DND-41 (cell line): ENCODE data around the gene KAZALD1.

Experiments used
- ATAC-seq: fragments of 200-7000 bp; cut with Tn5 transposase; 3 replicates; pipeline ENCODE4 v1.9.1; 2021; ENCODE audit warnings: low read depth; ENCODE audit not compliant: insufficient read depth
- DNase-seq: peaks from one replicate; pipeline ENCODE4 v3.0.0-alpha.2; 2020
- H2AFZ ChIP-seq: 2 replicates; pipeline ENCODE4 v1.6.0; 2012; ENCODE audit warnings: low read depth, low read length
- H3K27ac ChIP-seq: 2 replicates; pipeline ENCODE4 v1.5.1; 2012; ENCODE audit warnings: low read length, inconsistent platforms
- H3K27me3 ChIP-seq: fragments of 200-600 bp; sonication (generic); 2 replicates; pipeline ENCODE4 v1.6.0; 2012; ENCODE audit warnings: low read length, mild to moderate bottlenecking, inconsistent platforms; ENCODE audit not compliant: insufficient read depth, poor library complexity
- H3K36me3 ChIP-seq: 2 replicates; pipeline ENCODE4 v1.5.1; 2012; ENCODE audit warnings: low read length, inconsistent platforms; ENCODE audit not compliant: insufficient read depth
- H3K4me1 ChIP-seq: 2 replicates; pipeline ENCODE4 v1.5.1; 2012; ENCODE audit warnings: mild to moderate bottlenecking, low read length; ENCODE audit not compliant: insufficient read depth
- H3K4me2 ChIP-seq: 2 replicates; pipeline ENCODE4 v1.6.0; 2012; ENCODE audit warnings: mild to moderate bottlenecking, moderate library complexity, low read length, inconsistent platforms; ENCODE audit not compliant: insufficient read depth
- H3K4me3 ChIP-seq, 2 experiments: fragments of 200-600 bp in 1 of 2; shearing (Covaris generic) in 1 of 2; 2 replicates each; pipeline ENCODE4 v1.5.1; 2012 to 2016; ENCODE audit warnings: inconsistent platforms in 2 of 2, low read length in 2 of 2, mild to moderate bottlenecking in 2 of 2, low read depth in 1 of 2, moderate library complexity in 1 of 2
- H3K79me2 ChIP-seq: 2 replicates; pipeline ENCODE4 v1.6.0; 2012; ENCODE audit warnings: low read length, inconsistent platforms; ENCODE audit not compliant: insufficient read depth
- H3K9ac ChIP-seq: 2 replicates; pipeline ENCODE4 v1.6.0; 2012; ENCODE audit warnings: low read depth, mild to moderate bottlenecking, inconsistent platforms, low read length, moderate library complexity
- H3K9me3 ChIP-seq: 2 replicates; pipeline ENCODE4 v1.5.1; 2012; ENCODE audit warnings: low read length, moderate library complexity, mild to moderate bottlenecking, inconsistent platforms; ENCODE audit not compliant: insufficient read depth, severe bottlenecking
- H4K20me1 ChIP-seq: 2 replicates; pipeline ENCODE4 v1.6.0; 2012; ENCODE audit warnings: low read length; ENCODE audit not compliant: insufficient read depth
- EZH2 ChIP-seq: IDR thresholded peaks from 3 replicates; pipeline ENCODE4 v1.6.1; 2012; ENCODE audit warnings: borderline replicate concordance, low read depth, mild to moderate bottlenecking, moderate library complexity, low read length, inconsistent platforms; ENCODE audit not compliant: severe bottlenecking
- TF ChIP-seq, protein P1 (sequence below): IDR thresholded peaks from 2 replicates; pipeline ENCODE4 v1.5.1; 2012; ENCODE audit warnings: borderline replicate concordance, low read length, moderate library complexity, mild to moderate bottlenecking; ENCODE audit not compliant: poor library complexity, severe bottlenecking; ENCODE audit errors: extremely low read depth

KAZALD1 gene

DNA sequence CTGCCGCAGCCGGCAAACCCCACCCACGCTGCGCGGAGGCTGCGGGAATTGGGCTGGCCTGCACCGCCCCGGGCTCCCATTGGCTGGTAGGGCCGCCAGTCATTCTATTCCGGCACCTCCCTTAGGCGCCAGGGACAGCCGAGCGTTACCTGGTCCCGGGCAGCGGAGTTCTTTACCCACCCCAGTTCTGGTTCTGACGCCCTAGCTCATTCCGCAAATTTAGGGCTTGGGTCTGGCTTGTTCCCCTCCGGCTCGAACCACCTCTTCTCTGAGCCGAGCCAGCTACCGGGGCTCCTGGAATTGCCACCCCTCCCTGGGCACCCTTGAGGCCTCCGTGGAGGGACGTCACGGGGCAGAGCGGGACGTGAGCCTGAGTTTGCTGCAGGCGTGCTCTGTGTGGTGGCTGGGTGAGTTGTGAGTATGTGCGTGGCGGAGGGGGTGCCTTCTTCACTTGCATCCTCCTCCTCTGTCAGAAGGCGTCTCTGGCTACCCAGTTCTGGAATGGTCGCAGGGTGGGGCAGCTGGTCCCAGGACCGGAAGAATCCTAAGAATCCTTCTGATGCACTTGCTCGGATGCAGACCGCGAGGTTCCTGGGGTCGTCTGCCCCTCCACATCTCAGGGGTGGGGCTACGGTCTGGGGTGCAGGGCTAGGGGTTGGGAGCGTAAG is 30.5 kb upstream of the KAZALD1 start, which contains the start of the genes PDZD7 and SFXN3:
Gene PDZD7, minus strand, starts transcription at position 2 of the 668 bp plus-strand sequence. CDS start 910 bp downstream, outside the sequence.
Gene SFXN3, plus strand, starts transcription at position 107 of the 668 bp plus-strand sequence. CDS start 3,461 bp downstream, outside the sequence.
- no peak for TF ChIP-seq EZH2
- TF ChIP-seq, protein P1, sequence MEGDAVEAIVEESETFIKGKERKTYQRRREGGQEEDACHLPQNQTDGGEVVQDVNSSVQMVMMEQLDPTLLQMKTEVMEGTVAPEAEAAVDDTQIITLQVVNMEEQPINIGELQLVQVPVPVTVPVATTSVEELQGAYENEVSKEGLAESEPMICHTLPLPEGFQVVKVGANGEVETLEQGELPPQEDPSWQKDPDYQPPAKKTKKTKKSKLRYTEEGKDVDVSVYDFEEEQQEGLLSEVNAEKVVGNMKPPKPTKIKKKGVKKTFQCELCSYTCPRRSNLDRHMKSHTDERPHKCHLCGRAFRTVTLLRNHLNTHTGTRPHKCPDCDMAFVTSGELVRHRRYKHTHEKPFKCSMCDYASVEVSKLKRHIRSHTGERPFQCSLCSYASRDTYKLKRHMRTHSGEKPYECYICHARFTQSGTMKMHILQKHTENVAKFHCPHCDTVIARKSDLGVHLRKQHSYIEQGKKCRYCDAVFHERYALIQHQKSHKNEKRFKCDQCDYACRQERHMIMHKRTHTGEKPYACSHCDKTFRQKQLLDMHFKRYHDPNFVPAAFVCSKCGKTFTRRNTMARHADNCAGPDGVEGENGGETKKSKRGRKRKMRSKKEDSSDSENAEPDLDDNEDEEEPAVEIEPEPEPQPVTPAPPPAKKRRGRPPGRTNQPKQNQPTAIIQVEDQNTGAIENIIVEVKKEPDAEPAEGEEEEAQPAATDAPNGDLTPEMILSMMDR, result no peak
- DNase-seq (peak; percentile 92), ATAC-seq (peak; percentile 95)
- no peaks in the 10 kb centered on the region for H3K36me3 ChIP-seq
- H3K79me2 ChIP-seq, result no peaks in the 10 kb centered on the region
- peak within 1 kb of the TSS; percentile 93 for H3K4me2 ChIP-seq
- peak within 1 kb of the TSS; percentile 50 for H3K9ac ChIP-seq
- no peaks in the 10 kb centered on the region for H3K9me3 ChIP-seq
- H3K4me3 ChIP-seq, result peak within 1 kb of the TSS; percentile 19 to 68; a peak in 3 of 4 replicates
- H3K27ac ChIP-seq, result peak within 1 kb of the TSS; percentile 20; the same call in 1 of the 2 replicates
- H4K20me1 ChIP-seq, result peaks cover 16% of the 10 kb centered on the region
- H2AFZ ChIP-seq, result peak within 1 kb of the TSS; percentile 78
- peaks cover 32% of the 10 kb centered on the region for H3K4me1 ChIP-seq
- peaks cover 14% of the 10 kb centered on the region for H3K27me3 ChIP-seq

- peak overlapping the region; percentile 19 to 68; a peak in 3 of 4 replicates for H3K4me3 ChIP-seq
- peak overlapping the region; percentile 50 for H3K9ac ChIP-seq
- H3K9me3 ChIP-seq, result no peaks in the 10 kb centered on the region
- H3K4me2 ChIP-seq, result peak overlapping the region; percentile 93
- H3K36me3 ChIP-seq, result no peaks in the 10 kb centered on the region
- TF ChIP-seq EZH2, result no peak
- TF ChIP-seq, protein P1, result no peak
- peaks cover 14% of the 10 kb centered on the region for H3K27me3 ChIP-seq
- H3K79me2 ChIP-seq, result no peaks in the 10 kb centered on the region
- peaks cover 32% of the 10 kb centered on the region for H3K4me1 ChIP-seq
- H2AFZ ChIP-seq, result peak overlapping the region; percentile 78
- peaks cover 20% of the 10 kb centered on the region for H4K20me1 ChIP-seq
- ATAC-seq, result peak; percentile 39; the same call in 2 of the 3 replicates
- peak overlapping the region; percentile 64 for H3K27ac ChIP-seq
- DNase-seq, result peak; percentile 59
Measured at GRCh38 chr10:101031796-101032636, 29.8 kb upstream of the KAZALD1 start.

- Histone ChIP-seq H3K27me3 (peaks cover 14% of the 10 kb centered on the region), H3K36me3 (no peaks in the 10 kb centered on the region), H3K4me3 (peak overlapping the region; percentile 19 to 68; a peak in 3 of 4 replicates), H2AFZ (peak overlapping the region; percentile 78), H3K9ac (peak overlapping the region; percentile 50), H4K20me1 (peaks cover 20% of the 10 kb centered on the region), H3K79me2 (no peaks in the 10 kb centered on the region), H3K4me1 (peaks cover 32% of the 10 kb centered on the region), H3K9me3 (no peaks in the 10 kb centered on the region), H3K27ac (peak overlapping the region; percentile 64), H3K4me2 (peak overlapping the region; percentile 93)
- ATAC-seq (peak; percentile 39), DNase-seq (peak; percentile 36)
- TF ChIP-seq EZH2, result no peak
- TF ChIP-seq, protein P1, result no peak
Measured at GRCh38 chr10:101032637-101033224, 29.1 kb upstream of the KAZALD1 start.
